Activated CD4-positive, CD25-positive, alpha-beta regulatory T cell (primary cell): Measurements from ENCODE around the gene GBGT1.
"Not testable (repeated sequence)": the region's sequence is repeated elsewhere in the genome, so short reads cannot be mapped to it uniquely, and the experiment has no call there.

Experiments used
- DNase-seq, 4 experiments: peaks; one replicate each; lab custom pipeline; 2025; lab: John Stamatoyannopoulos, UW

Gene GBGT1

GRCh38 chr9:133195029-133195428, 31.3 kb upstream of the GBGT1 start:
- no peak for DNase-seq

GRCh38 chr9:133194597-133194996, 30.9 kb upstream of the GBGT1 start:
- DNase-seq, result no peak

DNA sequence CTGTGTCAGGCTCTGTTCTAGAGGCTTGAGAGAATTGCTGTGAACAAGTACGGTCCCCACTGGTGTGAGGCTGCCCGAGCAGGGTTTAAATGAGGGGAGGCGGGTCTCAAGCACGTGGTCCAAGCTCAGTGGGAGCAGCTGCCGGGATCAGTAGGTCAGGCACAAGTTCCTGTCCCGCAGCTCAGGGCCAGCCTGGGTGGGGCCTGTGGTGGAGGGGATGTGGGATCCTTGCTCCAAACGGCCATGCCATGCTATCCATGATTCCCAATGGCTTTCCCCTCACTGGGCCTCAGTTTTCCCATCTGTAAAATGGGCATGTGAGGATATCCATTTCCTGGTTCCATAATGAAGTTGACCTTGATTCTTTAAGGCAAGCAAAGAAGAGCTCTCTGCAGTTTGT, 28.3 kb upstream of the GBGT1 start:
- no peak for DNase-seq

- DNase-seq, result no peak
Observed at GRCh38 chr9:133189826-133190225, 26.1 kb upstream of the GBGT1 start.

GRCh38 chr9:133188843-133189180, 25.1 kb upstream of the GBGT1 start:
- DNase-seq, result no peak

GRCh38 chr9:133188006-133188842, 24.5 kb upstream of the GBGT1 start:
- DNase-seq, result no peak

DNA sequence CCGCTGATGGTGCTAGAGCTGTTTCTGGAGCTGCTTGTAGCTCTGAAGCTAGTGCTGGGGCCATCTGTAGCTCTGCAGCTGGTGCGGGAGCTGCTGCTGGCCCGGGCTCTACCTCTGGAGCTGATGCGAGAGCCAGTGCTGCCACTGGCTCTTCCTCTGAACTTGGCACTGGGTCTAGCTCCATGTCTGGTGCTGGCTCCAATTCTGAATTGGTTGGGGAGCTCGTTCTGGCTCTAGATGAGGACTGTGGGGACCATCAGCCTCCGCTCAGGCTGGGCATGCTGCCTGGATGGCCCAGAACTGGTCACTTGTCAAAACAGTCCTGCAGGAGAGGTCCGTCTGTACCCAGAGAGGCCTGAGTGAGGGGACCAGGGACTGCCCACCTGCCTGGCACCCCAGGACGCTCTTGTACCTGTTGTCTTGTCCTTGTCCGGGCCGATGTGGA, 23.9 kb upstream of the GBGT1 start:
- DNase-seq, result no peak

- DNase-seq, result no peak
Observed at GRCh38 chr9:133186736-133187135, 23.0 kb upstream of the GBGT1 start.

- DNase-seq, result no peak
Observed at GRCh38 chr9:133184971-133185370, 21.3 kb upstream of the GBGT1 start.

DNA sequence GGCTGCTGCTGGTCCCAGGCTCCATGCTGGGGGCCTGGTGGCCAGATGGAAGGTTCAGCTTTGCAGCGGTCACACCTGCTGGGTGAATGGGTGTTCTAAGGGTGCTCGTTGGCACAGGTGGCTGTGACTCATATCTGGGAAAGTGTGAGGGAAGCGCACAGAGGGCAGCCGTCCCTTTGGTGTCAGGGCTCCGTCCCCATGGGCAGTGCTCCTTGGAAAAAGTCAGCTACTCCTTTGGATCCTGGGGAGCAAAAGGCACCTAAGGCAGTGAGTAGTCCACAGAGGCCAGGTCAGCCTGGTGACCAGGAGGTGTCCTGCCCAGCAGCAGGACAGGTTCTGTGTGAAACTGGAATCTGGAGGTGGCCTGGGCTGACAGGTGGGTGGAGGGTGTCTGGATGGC, 18.4 kb upstream of the GBGT1 start:
- DNase-seq, result no peak

- no peak for DNase-seq
Observed at GRCh38 chr9:133181561-133181960, 17.8 kb upstream of the GBGT1 start.

- DNase-seq, result no peak
Observed at GRCh38 chr9:133180953-133181352, 17.2 kb upstream of the GBGT1 start.

- DNase-seq, result no peak
Observed at GRCh38 chr9:133173056-133173455, 9.3 kb upstream of the GBGT1 start.

GRCh38 chr9:133171161-133171961, 7.6 kb upstream of the GBGT1 start:
- no peak for DNase-seq

GRCh38 chr9:133170716-133171115, 7.0 kb upstream of the GBGT1 start:
- no peak for DNase-seq

GRCh38 chr9:133169687-133170086, 6.0 kb upstream of the GBGT1 start:
- DNase-seq, result not testable (repeated sequence)

DNA sequence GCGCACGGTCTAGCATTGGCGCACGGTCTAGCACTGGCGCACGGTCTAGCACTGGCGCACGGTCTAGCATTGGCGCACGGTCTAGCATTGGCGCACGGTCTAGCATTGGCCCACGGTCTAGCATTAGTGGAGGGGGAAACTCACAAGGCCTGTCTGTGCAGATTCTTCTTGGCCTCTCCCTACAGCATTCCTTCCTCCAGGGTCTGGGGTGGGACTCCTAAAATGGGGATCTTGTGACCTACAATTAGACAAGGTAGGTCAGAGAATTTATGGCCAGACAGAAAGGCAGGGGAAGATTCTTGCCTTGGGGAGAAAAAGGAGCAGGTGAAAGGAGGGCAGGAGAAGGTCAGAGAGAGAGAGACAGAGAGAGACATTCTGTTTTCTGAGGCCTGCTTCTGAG, 5.4 kb upstream of the GBGT1 start:
- no peak for DNase-seq

DNA sequence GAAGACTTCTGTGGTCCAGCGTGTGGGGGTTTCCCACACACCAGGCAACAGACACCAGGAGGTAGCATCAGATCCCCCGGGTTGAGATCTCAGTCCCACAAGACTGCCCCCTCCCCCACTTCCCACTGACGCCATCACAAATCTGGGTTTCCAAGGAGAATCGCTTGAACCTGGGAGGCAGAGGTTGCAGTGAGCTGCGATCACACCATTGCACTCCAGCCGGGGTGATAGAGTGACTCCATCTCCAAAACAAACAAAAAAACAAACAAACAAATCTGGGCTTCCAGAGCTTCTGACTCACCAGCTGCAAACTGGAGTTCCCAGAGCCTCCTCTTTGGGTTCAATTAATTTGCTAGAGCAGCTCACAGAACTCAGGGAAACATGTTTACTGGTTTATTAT, 4.7 kb upstream of the GBGT1 start:
- DNase-seq, result no peak

DNA sequence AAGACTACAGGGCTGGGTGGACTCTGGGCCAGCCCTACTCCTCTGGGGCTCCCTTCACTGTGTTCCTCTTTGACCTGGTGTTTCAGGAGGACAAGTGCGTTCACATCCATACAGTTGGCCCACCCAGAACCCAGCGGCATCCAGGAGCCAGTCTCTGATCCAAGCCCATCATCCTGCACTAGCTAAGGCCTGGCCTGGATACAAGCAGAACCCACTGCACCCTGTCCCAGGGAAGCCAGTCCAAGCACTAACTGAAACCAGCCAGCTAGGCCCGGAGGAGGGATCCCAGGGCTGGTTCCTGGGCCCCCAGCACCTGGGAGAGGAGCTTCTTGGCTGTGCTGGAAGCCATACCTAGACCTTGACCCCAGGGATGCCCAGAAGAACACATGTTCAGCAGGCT, 4.1 kb upstream of the GBGT1 start:
- DNase-seq, result no peak

- no peak for DNase-seq
Observed at GRCh38 chr9:133167096-133167730, 3.5 kb upstream of the GBGT1 start.

GRCh38 chr9:133166392-133166791, 2.7 kb upstream of the GBGT1 start:
- DNase-seq, result no peak

DNA sequence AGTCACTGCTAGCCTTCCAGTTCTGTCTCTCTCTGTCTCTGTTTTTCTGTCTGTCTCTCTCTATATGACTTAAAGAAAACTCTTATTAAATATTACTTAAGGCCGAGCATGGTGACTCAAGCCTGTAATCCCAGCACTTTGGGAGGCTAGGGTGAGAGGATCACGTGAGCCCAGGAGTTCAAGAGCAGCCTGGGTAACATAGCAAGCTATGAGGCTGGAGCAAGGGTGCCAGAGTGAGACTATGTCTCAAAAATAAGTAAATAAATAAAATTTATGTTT, 1.7 kb upstream of the GBGT1 start:
- no peak for DNase-seq

GRCh38 chr9:133164191-133164590, 477 bp upstream of the GBGT1 start:
- no peak for DNase-seq
